Keratinocyte (primary cell): ENCODE data around the gene CD7. TPM values are rescaled to one million over a fixed set of nuclear protein-coding genes. Genes with fewer than 3 reads are reported as not detected.
A peak's percentile ranks its signal among the peaks of the same experiment; 100 is the strongest.

Experiments used
- DNase-seq: peaks from one replicate; pipeline ENCODE4 v3.0.0-alpha.2; 2011; ENCODE audit warnings: low read depth, missing footprints, low spot score
- FAIRE-seq: peaks from 2 replicates; lab custom pipeline; 2011; peaks lifted over from hg19 to GRCh38; lab: Jason Lieb, UNC
- H2AFZ ChIP-seq: 2 replicates; pipeline ENCODE4 v1.6.0; 2012; ENCODE audit warnings: low read length, control low read depth, inconsistent platforms; ENCODE audit not compliant: control insufficient read depth
- H3K27ac ChIP-seq: 2 replicates; pipeline ENCODE4 v1.5.1; 2011; ENCODE audit warnings: low read length; ENCODE audit not compliant: control insufficient read depth, insufficient read depth
- H3K27me3 ChIP-seq: 3 replicates; pipeline ENCODE4 v1.6.0; 2011; ENCODE audit warnings: low read length; ENCODE audit not compliant: control insufficient read depth, insufficient read depth; ENCODE audit errors: extremely low read depth
- H3K36me3 ChIP-seq, 2 experiments: 2 replicates in 1 of 2; 3 replicates in 1 of 2; pipeline ENCODE4 v1.5.1; 2011; ENCODE audit warnings: low read length in 2 of 2, mild to moderate bottlenecking in 1 of 2; ENCODE audit not compliant: control insufficient read depth in 2 of 2, insufficient read depth in 2 of 2; ENCODE audit errors: extremely low read depth in 1 of 2
- H3K4me1 ChIP-seq: 3 replicates; pipeline ENCODE4 v1.5.1; 2011; ENCODE audit warnings: low read length; ENCODE audit not compliant: control insufficient read depth, insufficient read depth; ENCODE audit errors: extremely low read depth
- H3K4me2 ChIP-seq: 3 replicates; pipeline ENCODE4 v1.6.0; 2011; ENCODE audit warnings: low read depth, low read length; ENCODE audit not compliant: control insufficient read depth, insufficient read depth; ENCODE audit errors: extremely low read depth
- H3K4me3 ChIP-seq, 3 experiments: fragments of 200-600 bp in 1 of 3; sonication (generic) in 1 of 3; 2 replicates in 2 of 3; 3 replicates in 1 of 3; pipeline ENCODE4 v1.5.1; 2011 to 2016; ENCODE audit warnings: low read length in 3 of 3, mild to moderate bottlenecking in 3 of 3, control low read depth in 2 of 3, inconsistent platforms in 1 of 3, low read depth in 1 of 3, mixed read lengths in 1 of 3, mixed run types in 1 of 3, moderate library complexity in 1 of 3; ENCODE audit not compliant: control insufficient read depth in 2 of 3, insufficient read depth in 2 of 3; ENCODE audit errors: extremely low read depth in 1 of 3
- H3K79me2 ChIP-seq: 2 replicates; pipeline ENCODE4 v1.6.0; 2012; ENCODE audit warnings: low read length; ENCODE audit not compliant: control insufficient read depth, insufficient read depth
- H3K9ac ChIP-seq: 3 replicates; pipeline ENCODE4 v1.6.0; 2011; ENCODE audit warnings: low read length; ENCODE audit not compliant: control insufficient read depth, insufficient read depth; ENCODE audit errors: extremely low read depth
- H3K9me1 ChIP-seq: 3 replicates; pipeline ENCODE4 v1.6.0; 2011; ENCODE audit warnings: low read length; ENCODE audit not compliant: control insufficient read depth, insufficient read depth; ENCODE audit errors: extremely low read depth
- H3K9me3 ChIP-seq: 2 replicates; pipeline ENCODE4 v1.5.1; 2012; ENCODE audit warnings: low read depth, low read length; ENCODE audit not compliant: control insufficient read depth
- H4K20me1 ChIP-seq: 3 replicates; pipeline ENCODE4 v1.6.0; 2011; ENCODE audit warnings: low read length; ENCODE audit not compliant: control insufficient read depth, insufficient read depth; ENCODE audit errors: extremely low read depth
- EZH2 ChIP-seq: IDR thresholded peaks from one replicate; pipeline ENCODE4 v1.6.1; 2012; ENCODE audit warnings: inconsistent platforms, mild to moderate bottlenecking, low read length, moderate library complexity
- dilution Hi-C: fragments of 300-500 bp; cut with MboI; formaldehyde crosslinking; loops from one replicate; pipeline ENCODE4 v1.7.0; 2020; ENCODE audit warnings: low sequenced_read_pairs; ENCODE audit not compliant: extremely low pct_ligation_motif_present
- polyA plus RNA-seq, 5 experiments: library from polyadenylated mRNA; depleted of rRNA in 3 of 5; stranded (reverse) in 3 of 5; stranded (forward) in 1 of 5; unstranded in 1 of 5; fragments of >200 nt; gene quantifications; 1 replicate in 1 of 5; 2 replicates in 3 of 5; 3 replicates in 1 of 5; pipeline versions ENCODE4 v1.2.1 to v1.2.3, GENCODE V29; 2011 to 2012; ENCODE audit warnings: missing spikeins in 2 of 5, low read depth in 1 of 5, low replicate concordance in 1 of 5
- TF ChIP-seq, protein P1 (sequence below), 3 experiments: IDR thresholded peaks in 1 of 3; conservative IDR thresholded peaks in 1 of 3; optimal IDR thresholded peaks in 1 of 3; 2 replicates in 2 of 3; 3 replicates in 1 of 3; pipeline versions ENCODE3 to v1.5.1; 2011; ENCODE audit warnings: low read length in 3 of 3, mild to moderate bottlenecking in 3 of 3, moderate library complexity in 2 of 3, control low read depth in 1 of 3, inconsistent platforms in 1 of 3; ENCODE audit not compliant: insufficient read depth in 2 of 3; ENCODE audit errors: extremely low read depth in 1 of 3

CD7 gene
- polyA plus RNA-seq, 1 donor (not counting 4 experiments of a cell fraction or from before 2014, with no cell fraction given): not detected

DNA sequence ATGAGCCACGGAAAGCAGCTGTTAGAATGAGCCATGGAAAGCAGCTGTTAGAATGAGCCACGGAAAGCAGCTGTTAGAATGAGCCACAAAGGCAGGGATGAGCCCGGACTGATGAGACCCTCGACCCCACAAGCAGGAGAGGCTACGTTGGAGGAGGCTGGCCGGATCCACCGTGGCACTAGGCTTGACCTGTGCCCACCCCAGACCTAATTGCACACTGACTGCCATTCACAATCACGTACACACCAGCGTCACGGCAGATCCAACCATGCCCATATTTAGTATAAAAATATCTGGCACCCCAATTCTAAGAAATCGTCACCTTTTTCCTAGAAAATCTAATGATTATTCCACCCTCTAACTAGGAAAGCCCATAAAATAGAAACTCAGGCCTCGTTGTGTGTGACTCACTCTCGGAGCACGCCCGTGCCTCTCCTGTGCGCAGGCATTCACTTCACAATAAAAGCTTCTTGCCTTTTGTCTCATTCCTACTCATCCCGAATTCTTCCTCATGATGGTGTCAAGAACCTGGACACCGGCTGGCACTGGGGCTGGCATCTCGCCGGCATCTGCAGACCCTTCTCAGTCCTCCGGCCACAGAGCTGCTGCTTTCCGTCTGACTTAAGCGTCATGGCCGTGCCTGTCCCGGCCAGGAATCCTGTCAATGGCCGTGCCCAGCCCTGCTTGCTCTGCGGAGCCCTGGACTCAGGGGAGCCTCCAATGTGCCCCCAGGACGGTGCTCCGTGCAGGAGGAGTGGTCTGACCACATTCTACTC lies 21.6 kb upstream of the CD7 start:
- dilution Hi-C loops: no loop called here
- H3K27ac ChIP-seq: peak overlapping the region; percentile 82
- H3K9ac ChIP-seq: peak overlapping the region; percentile 74
- H2AFZ ChIP-seq: peak overlapping the region; percentile 94
- DNase-seq: peak; percentile 33
- H3K9me1 ChIP-seq: no peaks in the 10 kb centered on the region
- peak overlapping the region; percentile 91 for H3K4me2 ChIP-seq
- no peak for TF ChIP-seq EZH2
- TF ChIP-seq, protein P1, sequence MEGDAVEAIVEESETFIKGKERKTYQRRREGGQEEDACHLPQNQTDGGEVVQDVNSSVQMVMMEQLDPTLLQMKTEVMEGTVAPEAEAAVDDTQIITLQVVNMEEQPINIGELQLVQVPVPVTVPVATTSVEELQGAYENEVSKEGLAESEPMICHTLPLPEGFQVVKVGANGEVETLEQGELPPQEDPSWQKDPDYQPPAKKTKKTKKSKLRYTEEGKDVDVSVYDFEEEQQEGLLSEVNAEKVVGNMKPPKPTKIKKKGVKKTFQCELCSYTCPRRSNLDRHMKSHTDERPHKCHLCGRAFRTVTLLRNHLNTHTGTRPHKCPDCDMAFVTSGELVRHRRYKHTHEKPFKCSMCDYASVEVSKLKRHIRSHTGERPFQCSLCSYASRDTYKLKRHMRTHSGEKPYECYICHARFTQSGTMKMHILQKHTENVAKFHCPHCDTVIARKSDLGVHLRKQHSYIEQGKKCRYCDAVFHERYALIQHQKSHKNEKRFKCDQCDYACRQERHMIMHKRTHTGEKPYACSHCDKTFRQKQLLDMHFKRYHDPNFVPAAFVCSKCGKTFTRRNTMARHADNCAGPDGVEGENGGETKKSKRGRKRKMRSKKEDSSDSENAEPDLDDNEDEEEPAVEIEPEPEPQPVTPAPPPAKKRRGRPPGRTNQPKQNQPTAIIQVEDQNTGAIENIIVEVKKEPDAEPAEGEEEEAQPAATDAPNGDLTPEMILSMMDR (optimal IDR thresholded peaks at IDR 0.05 in 1 of 3, IDR thresholded peaks at IDR 0.05 in 1 of 3, conservative IDR thresholded peaks at IDR 0.05 in 1 of 3; ENCODE audit: extremely low read depth in 1 of 3, insufficient read depth in 2 of 3, low read length in 3 of 3): no peak
- no peaks in the 10 kb centered on the region for H3K79me2 ChIP-seq
- H3K4me3 ChIP-seq: peak overlapping the region in 2 of 3 experiments; percentile 65 to 67
- no peaks in the 10 kb centered on the region for H4K20me1 ChIP-seq
- H3K36me3 ChIP-seq: no peaks in the 10 kb centered on the region
- no peaks in the 10 kb centered on the region for H3K9me3 ChIP-seq
- peaks cover 11% of the 10 kb centered on the region for H3K27me3 ChIP-seq
- H3K4me1 ChIP-seq: peaks cover 34% of the 10 kb centered on the region
- FAIRE-seq: peak; percentile 89

DNA sequence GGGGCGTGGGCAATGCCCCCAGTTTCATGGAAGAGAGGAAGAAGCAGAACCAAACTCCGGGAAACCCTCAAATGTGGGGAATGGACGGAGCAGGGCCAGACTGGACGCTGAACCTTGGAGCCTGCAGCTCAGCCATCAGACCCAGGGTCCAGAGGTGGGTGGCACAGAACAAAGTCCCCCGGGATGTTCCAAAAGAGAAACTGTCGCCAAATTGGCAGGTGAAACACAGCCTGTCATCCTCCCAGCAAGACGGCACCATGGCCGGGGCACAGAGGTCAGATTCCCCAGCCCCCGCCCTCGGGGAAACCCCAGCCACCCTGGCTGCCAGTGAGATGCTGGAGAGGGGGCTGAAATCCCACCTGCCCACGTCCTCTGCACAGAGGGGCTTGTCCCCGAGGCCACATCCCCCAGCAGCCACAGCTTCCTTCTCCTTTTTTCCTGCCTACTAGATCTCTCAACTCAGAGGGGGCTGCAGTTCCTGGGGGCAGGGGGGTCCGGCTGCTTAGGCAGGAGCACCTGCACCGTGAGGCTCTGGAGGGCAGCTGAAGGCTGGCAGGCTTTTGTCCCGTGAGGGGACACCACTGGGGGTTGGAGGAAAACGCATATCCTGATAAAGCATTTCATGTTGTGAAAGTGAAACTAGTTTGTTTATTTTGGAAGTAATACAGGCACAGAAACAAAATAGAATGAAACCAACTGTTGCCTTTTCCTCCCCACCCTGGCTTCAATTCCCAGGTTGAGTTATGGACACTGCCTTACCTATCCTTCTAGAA lies 17.4 kb upstream of the CD7 start:
- TF ChIP-seq, protein P1 (optimal IDR thresholded peaks at IDR 0.05 in 1 of 3, IDR thresholded peaks at IDR 0.05 in 1 of 3, conservative IDR thresholded peaks at IDR 0.05 in 1 of 3; ENCODE audit: extremely low read depth in 1 of 3, insufficient read depth in 2 of 3, low read length in 3 of 3): no peak
- TF ChIP-seq EZH2: no peak
- DNase-seq (no peak), FAIRE-seq (peak; percentile 34)
- H2AFZ ChIP-seq: peak overlapping the region; percentile 40
- H3K79me2 ChIP-seq: no peaks in the 10 kb centered on the region
- peak overlapping the region; percentile 28 for H3K9ac ChIP-seq
- peak overlapping the region; percentile 25 for H3K27ac ChIP-seq
- peak overlapping the region; percentile 90 for H3K4me2 ChIP-seq
- H3K36me3 ChIP-seq: no peaks in the 10 kb centered on the region
- H3K4me1 ChIP-seq: peaks cover 58% of the 10 kb centered on the region
- H3K27me3 ChIP-seq: peaks cover 19% of the 10 kb centered on the region
- H3K9me3 ChIP-seq: no peaks in the 10 kb centered on the region
- no peaks in the 10 kb centered on the region for H3K9me1 ChIP-seq
- H3K4me3 ChIP-seq: peak overlapping the region in 2 of 3 experiments; percentile 63 to 66
- dilution Hi-C loops: no loop called here
- H4K20me1 ChIP-seq: no peaks in the 10 kb centered on the region
